Measurements from ENCODE around the gene RINL.
A peak's percentile ranks its signal among the peaks of the same experiment; 100 is the strongest.

RINL gene, protein sequence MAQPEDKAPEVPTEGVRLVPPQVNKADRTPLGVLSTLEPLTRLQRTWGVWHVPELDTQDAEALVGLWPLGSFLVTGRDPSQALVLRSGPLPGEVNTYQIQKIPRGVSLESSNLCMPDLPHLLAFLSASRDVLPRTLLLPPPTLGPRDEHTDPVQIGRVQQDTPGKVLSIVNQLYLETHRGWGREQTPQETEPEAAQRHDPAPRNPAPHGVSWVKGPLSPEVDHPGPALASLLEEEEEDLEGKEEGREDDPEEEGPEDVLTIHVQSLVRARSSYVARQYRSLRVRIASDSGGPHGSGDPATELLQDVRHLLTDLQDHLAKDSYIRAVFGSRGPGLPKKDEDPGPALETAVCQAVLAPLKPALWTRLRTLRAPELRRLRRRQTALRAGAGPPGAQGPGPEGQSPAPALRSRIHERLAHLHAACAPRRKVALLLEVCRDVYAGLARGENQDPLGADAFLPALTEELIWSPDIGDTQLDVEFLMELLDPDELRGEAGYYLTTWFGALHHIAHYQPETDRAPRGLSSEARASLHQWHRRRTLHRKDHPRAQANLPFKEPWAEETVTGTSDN

DNA sequence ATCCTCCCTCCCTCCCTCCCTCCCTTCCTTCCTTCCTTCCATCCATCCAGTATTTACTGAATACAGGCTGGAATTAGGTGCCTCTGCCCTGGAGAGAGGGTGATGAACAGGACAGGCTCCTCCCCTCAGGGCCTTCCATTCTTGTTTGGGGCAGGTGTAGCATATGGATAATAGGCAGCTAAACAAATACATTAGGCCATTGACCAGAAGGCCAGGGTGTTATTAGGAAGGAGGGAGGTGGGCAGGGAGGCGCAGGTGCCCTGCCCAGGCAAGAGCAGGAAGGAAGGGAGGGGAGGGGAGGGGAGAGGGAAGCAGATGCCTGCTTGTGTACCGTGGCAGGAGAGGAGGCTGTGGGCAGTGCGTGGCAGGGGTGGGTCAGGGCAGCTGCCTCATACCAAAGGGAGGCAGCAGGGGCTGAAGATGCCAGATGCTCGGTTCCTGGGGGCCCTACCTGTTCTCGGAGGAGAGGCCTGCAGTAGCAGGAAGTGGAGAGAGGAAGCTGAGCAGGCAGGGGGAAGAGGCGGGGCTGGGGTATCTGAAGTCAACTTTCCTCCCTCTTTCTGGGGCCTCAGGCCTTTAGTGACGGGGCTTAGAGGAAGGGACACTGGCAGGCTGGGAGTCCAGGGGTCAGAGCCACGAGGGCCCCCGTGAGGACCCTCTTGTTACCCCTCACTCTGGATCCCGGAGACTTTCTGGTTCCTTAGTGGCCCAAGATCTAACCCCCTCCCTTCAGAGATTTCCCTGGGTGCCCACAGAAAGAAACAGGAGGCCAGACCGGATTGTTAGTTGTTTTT, at the start of gene RINL:
Gene RINL (minus strand): TSS at position 495 of the 794 bp plus-strand sequence. CDS start 1,533 bp downstream, outside the sequence.
- Mint-ChIP-seq H3K36me3 (ENCODE audit: insufficient read depth) (peaks cover 20% of the 10 kb centered on the region), H3K27me3 (no peaks in the 10 kb centered on the region), H3K4me3 (peak within 1 kb of the TSS; percentile 81), H3K4me1 (peaks cover 31% of the 10 kb centered on the region), H3K27ac (ENCODE audit: low read depth) (peak within 1 kb of the TSS; percentile 98), H3K9me3 (no peaks in the 10 kb centered on the region)
- DNase-seq (ENCODE audit: low spot score in 2 of 2) = peak; percentile 45 to 50
- ATAC-seq (replicated peaks; ENCODE audit: extremely low read depth, poor library complexity, severe bottlenecking) = peak; percentile 91

DNA sequence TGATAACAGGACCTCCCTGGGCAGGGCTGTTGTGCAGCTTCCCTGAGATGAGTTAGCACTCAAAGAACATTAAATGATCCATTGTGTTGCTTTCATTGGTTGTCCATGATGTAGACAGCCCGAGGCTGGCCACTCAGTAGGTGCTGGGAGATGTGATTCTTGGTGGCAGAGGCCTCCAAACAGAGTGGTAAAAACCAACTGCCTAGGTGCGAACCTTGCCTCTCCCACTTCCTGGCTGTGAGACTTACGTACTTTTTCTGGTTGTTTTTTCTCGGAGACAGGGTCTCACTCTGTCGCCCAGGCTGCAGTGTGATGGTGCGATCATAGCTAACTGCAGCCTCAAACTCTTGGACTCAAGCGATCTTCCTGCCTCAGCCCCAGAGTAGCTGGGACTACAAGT, 46.3 kb upstream of the RINL start:
- Mint-ChIP-seq H3K9me3 (no peaks in the 10 kb centered on the region), H3K27ac (ENCODE audit: low read depth) (peak overlapping the region; percentile 72), H3K4me1 (peaks cover 21% of the 10 kb centered on the region), H3K36me3 (ENCODE audit: insufficient read depth) (peaks cover 6% of the 10 kb centered on the region), H3K4me3 (no peak overlapping the region), H3K27me3 (no peaks in the 10 kb centered on the region)
- DNase-seq (ENCODE audit: low spot score in 2 of 2) (peak in 1 of 2 donors; percentile 72), ATAC-seq (replicated peaks; ENCODE audit: extremely low read depth, poor library complexity, severe bottlenecking) (peak; percentile 91)

DNA sequence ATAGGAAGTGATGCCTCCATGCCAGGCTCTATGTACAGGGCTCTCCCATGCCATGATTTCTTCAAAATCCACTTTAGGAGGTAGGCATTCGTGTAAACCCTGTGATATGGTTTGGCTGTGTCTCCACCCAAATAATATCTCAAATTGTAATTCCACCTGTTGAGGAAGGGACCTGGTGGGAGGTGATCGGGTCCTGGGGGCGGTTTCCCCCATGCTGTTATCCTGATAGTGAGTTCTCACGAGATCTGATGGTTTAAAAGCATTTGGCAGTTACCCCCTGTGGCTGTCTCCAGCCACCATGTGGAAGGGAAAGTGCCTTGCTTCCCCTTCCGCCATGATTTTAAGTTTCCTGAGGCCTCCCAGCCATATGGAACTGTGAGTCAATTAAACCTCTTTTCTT, 44.4 kb upstream of the RINL start:
- Mint-ChIP-seq H3K36me3 (ENCODE audit: insufficient read depth) (peaks cover 4% of the 10 kb centered on the region), H3K4me1 (peaks cover 6% of the 10 kb centered on the region), H3K4me3 (no peak overlapping the region), H3K27ac (ENCODE audit: low read depth) (no peak overlapping the region), H3K27me3 (no peaks in the 10 kb centered on the region), H3K9me3 (no peaks in the 10 kb centered on the region)
- ATAC-seq (replicated peaks; ENCODE audit: extremely low read depth, poor library complexity, severe bottlenecking) (no peak), DNase-seq (ENCODE audit: low spot score in 2 of 2) (no peak)

DNA sequence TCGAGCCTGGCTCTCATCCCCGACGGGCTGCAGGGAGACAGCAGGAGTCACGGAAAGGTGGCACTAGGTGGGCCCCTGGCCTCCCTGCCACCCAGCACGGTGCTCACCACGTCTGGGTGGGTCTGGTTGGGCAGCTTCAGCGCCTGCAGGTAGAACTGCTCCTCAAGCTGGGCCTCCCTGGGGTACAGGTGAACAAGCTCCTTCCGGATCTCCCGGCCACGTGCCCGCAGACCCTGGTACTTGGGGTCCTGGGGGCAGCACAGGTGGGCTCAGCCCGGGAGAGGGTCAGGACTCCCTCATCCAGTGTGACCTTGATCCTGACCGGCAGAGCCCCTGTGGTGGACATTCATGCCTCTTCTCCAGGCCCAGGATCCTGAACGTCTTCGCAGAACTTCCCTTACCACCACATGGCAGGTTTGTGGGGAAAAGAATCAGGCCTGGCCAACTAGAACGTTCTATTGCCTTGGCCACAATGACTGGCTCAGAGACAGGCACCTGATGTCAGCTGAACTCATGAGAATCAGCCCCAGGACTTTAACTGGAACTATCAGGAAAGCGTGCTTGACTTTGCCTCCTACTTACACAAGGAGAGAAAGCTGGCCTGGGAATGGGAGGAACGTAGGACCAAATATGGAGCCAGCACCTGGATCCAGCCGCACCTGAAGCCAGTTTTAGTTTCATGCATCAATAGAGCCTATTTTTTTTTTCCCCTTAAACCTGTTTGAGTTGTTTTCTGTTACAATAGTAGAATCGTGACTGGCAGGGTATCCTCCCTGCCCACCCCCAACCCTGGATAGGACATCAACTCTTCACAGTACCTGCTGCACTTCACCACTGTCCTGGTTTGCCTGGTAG, 43.6 kb upstream of the RINL start:
- DNase-seq (ENCODE audit: low spot score in 2 of 2) (no peak), ATAC-seq (replicated peaks; ENCODE audit: extremely low read depth, poor library complexity, severe bottlenecking) (no peak)
- Mint-ChIP-seq H3K4me1 (peaks cover 6% of the 10 kb centered on the region), H3K9me3 (no peaks in the 10 kb centered on the region), H3K4me3 (no peak overlapping the region), H3K36me3 (ENCODE audit: insufficient read depth) (peaks cover 4% of the 10 kb centered on the region), H3K27ac (ENCODE audit: low read depth) (no peak overlapping the region), H3K27me3 (no peaks in the 10 kb centered on the region)

DNA sequence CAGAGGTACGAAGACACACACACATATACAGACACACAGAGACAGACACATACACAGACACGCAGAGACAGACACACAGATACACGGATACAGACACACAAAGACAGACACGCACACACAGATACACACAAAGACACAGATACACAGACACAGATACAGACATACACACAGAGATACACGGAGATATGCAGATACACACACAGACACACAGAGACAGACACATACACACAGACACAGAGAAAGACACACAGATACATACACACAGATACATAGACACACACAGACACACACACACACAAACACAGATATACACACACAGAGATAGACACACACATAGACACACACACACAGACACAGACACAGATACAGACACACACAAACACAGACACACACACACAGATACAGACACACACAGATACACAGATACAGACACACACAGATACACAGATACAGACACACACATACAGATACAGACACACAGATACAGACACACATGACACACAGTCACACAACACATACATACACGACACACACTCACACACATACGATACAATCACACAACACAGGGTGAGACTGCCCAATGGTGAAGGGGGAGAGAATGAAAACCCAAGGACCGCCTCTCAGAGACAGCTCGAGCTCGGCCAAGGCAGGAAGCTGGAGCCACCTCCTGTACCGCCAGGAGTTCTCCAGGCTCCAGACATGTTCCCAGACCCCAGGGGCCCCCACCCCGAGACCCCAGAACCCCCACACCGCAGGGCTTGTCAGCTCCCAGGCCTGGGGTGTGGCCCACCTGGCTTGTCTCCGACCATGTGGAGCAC, 42.7 kb upstream of the RINL start:
- Mint-ChIP-seq H3K27me3 (no peaks in the 10 kb centered on the region), H3K4me1 (no peaks in the 10 kb centered on the region)
- no peak for DNase-seq (ENCODE audit: low spot score in 2 of 2)

DNA sequence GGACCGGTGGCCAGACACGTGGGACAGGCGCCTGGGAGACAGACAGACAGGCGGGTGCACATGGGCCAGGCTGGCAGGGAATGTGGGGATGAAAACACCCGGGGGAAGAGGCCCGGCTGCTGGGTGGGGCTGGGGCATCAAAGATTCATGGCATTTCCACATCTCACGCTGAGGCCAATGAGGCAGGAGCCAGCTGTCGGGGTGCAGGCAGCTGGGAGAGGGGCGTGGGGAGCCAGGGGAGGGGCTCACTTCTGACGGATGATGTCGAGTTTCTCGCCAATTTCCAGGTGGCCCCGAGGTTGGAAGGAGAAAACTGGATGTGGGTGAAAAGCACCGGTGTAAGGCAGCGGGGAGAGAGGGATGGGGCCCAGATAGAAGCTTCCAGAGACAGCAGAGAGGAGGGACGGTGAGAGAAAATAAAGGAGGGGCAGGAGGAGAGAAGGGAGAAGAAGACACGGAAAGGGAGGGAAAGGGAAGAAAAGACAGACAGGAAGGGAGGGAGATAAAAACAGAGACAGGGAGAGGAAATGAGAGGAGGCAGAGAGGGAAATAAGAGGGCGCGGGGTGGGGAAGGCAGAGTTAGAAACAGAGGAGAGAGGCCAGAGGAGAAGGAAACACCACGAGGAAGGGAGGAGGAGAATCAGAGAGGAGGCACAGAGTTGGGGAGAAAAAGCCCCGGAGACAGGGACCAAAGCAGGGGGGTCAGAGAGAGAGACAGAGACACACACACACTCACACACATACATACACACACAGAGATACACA, 41.9 kb upstream of the RINL start:
- H3K27ac Mint-ChIP-seq (ENCODE audit: low read depth) = no peak overlapping the region
- H3K36me3 Mint-ChIP-seq (ENCODE audit: insufficient read depth) = peaks cover 2% of the 10 kb centered on the region
- no peak overlapping the region for H3K4me3 Mint-ChIP-seq
- H3K4me1 Mint-ChIP-seq = no peaks in the 10 kb centered on the region
- ATAC-seq (replicated peaks; ENCODE audit: extremely low read depth, poor library complexity, severe bottlenecking) (no peak), DNase-seq (ENCODE audit: low spot score in 2 of 2) (no peak)
- H3K9me3 Mint-ChIP-seq = no peaks in the 10 kb centered on the region
- H3K27me3 Mint-ChIP-seq = no peaks in the 10 kb centered on the region

More for the DNA sequence above, 42.7 kb upstream of the RINL start:
- H3K4me3 Mint-ChIP-seq = no peak overlapping the region
- H3K36me3 Mint-ChIP-seq (ENCODE audit: insufficient read depth) = peaks cover 4% of the 10 kb centered on the region
- no peak overlapping the region for H3K27ac Mint-ChIP-seq (ENCODE audit: low read depth)
- ATAC-seq (replicated peaks; ENCODE audit: extremely low read depth, poor library complexity, severe bottlenecking) = no peak
- H3K9me3 Mint-ChIP-seq = no peaks in the 10 kb centered on the region

DNA sequence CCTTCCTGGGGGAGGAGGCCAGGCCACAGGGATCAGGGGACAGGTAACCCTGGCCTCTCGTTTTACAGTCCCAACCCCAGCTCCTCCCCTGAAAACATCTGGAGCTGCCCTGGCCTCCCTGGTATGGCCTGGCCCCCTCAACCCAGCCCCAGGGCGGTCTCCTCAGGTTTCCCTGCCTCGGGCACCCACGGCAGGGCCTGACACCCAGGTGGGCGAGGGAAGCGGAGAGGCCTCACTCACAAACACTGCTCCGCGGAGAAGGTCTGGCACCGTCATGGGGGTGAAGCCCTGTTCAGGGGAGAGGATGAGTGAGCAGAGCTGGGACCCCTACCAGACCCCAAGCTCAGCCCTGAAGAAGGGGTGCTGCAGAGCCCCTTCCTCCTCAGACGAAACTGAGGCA, 40.5 kb upstream of the RINL start:
- DNase-seq (ENCODE audit: low spot score in 2 of 2) (no peak), ATAC-seq (replicated peaks; ENCODE audit: extremely low read depth, poor library complexity, severe bottlenecking) (no peak)
- Mint-ChIP-seq H3K27ac (ENCODE audit: low read depth) (no peak overlapping the region), H3K9me3 (no peaks in the 10 kb centered on the region), H3K27me3 (no peaks in the 10 kb centered on the region), H3K4me3 (no peak overlapping the region), H3K36me3 (ENCODE audit: insufficient read depth) (no peaks in the 10 kb centered on the region), H3K4me1 (no peaks in the 10 kb centered on the region)

DNA sequence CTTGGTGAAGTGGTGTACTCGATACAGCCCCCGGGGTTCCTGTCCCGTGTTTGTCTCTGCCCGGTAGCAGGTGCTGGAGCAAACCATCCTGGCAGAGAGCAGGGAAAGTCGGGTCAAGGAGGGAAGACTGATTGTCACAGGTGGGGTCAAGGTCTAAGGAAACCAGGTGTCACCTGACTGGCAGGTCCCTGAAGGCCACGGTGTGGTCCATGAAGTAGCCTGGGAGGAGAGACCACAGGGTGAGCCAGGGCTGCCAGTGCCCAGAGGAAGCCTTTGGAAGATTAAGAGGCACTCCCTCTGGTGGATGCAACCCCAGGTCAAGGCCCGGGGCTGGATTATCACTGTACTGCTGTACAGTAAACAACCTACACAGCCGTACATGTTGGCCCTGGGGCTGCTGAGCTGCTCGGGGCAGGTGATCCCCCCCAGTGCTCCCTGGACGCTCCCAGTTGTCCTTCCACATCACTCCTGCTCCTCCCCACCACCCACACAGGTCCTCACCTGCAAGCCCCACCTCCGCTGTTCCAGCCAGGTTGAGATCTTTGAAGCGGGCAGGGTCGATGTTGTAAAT, 39.9 kb upstream of the RINL start:
- DNase-seq (ENCODE audit: low spot score in 2 of 2) (no peak), ATAC-seq (replicated peaks; ENCODE audit: extremely low read depth, poor library complexity, severe bottlenecking) (no peak)
- no peak overlapping the region for H3K4me3 Mint-ChIP-seq
- no peaks in the 10 kb centered on the region for H3K4me1 Mint-ChIP-seq
- H3K36me3 Mint-ChIP-seq (ENCODE audit: insufficient read depth) = no peaks in the 10 kb centered on the region
- H3K9me3 Mint-ChIP-seq = no peaks in the 10 kb centered on the region
- no peak overlapping the region for H3K27ac Mint-ChIP-seq (ENCODE audit: low read depth)
- no peaks in the 10 kb centered on the region for H3K27me3 Mint-ChIP-seq

DNA sequence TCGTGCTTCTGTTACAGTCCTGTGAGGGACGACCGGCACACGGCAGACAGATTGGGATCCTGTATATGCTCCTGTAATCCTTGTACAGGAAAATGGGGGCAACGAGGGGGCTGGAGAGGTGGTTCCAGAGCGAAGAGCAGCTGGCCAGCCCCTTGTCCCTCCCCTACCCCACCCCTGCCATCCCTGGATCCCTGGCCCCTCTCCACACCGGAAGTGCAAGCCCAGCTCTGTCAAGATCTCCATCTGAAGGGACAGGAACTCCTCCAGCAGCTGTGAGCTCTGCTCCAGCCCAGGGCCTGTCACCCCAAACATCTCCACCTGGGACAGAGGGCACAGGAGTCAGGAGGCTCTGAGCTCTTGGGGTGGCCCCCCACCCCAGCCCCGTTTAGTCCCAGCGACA, 39.4 kb upstream of the RINL start:
- Mint-ChIP-seq H3K4me1 (no peaks in the 10 kb centered on the region), H3K27ac (ENCODE audit: low read depth) (no peak overlapping the region), H3K4me3 (no peak overlapping the region), H3K36me3 (ENCODE audit: insufficient read depth) (no peaks in the 10 kb centered on the region), H3K9me3 (no peaks in the 10 kb centered on the region), H3K27me3 (no peaks in the 10 kb centered on the region)
- no peak for ATAC-seq (replicated peaks; ENCODE audit: extremely low read depth, poor library complexity, severe bottlenecking)
- DNase-seq (ENCODE audit: low spot score in 2 of 2) = no peak

DNA sequence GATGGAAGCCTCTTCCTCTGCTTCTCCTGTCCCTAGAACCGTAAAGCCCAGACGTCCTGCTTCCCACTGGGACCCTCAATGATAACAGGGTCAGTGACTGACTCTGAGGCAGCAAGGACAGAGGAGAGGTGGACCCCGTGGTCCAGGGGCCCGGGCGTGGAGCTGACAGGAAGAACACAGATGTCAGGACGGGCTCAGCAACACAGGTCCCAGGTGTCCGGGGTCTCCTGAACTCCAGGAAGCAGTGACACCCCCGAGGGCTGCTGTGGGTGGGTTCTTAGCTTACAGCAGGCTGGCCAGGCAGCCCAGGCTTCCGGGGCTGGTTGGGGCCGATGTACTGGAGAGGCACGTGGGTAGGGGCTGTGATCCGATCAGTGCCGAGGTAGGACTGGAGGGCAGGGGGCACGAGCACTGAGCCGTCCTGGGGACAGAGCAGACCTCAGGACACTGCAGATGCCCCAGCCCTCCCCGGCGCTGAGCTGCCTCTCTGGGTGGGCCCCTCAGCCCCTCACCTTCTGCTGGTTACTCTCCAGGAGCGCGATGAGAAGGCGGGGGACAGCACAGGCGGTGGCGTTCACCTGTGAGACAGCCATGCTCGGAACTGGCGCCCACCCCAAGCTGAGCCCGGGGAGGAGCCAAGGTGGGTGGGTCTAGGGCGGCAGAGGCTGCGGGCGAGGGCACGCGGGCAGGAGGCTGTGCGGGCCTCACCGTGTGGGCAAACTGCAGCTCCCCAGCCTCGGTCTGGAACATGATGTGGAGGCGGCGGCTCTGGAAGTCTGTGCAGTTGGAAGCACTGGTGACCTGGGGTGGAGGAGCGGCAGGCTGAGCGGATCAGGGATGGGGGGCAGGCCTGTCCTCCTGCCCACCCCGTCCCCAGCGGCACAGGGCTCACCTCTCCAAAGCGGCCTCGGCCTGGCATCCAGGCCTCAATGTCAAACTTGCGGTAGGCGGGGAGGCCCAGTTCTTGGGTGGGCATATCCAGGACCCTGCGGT, 37.5 kb upstream of the RINL start:
- DNase-seq (ENCODE audit: low spot score in 2 of 2) = no peak
- H3K4me3 Mint-ChIP-seq = no peak overlapping the region
- peaks cover 3% of the 10 kb centered on the region for H3K4me1 Mint-ChIP-seq
- ATAC-seq (replicated peaks; ENCODE audit: extremely low read depth, poor library complexity, severe bottlenecking) = no peak
- H3K27ac Mint-ChIP-seq (ENCODE audit: low read depth) = no peak overlapping the region
- H3K36me3 Mint-ChIP-seq (ENCODE audit: insufficient read depth) = no peaks in the 10 kb centered on the region
- no peaks in the 10 kb centered on the region for H3K27me3 Mint-ChIP-seq
- H3K9me3 Mint-ChIP-seq = no peaks in the 10 kb centered on the region

All from central memory CD8-positive, alpha-beta T cell (primary cell).